Caco-2 (cell line): ENCODE measurements around the gene DIAPH1. TPM values are rescaled to one million over a fixed set of nuclear protein-coding genes. Genes with fewer than 3 reads are reported as not detected.

Experiments used
- BruUV-seq: library from RNA; stranded (reverse); fragments of 400-500 nt; replicated peaks from 2 replicates; lab custom pipeline; 2021; lab: Mats Ljungman, UMichigan
- CTCF ChIA-PET: fragments of 300-600 bp; sonication (Branson Sonifier 250); formaldehyde crosslinking; loops from one replicate; lab custom pipeline; 2022; ENCODE audit warnings: antibody characterized with exemption; lab: Charles Lee
- POLR2A ChIA-PET: fragments of 300-600 bp; sonication (Branson Sonifier 250); formaldehyde crosslinking; loops from one replicate; lab custom pipeline; 2022; ENCODE audit warnings: antibody characterized with exemption; lab: Charles Lee
- DNase-seq, 2 experiments: peaks; one replicate each; pipeline versions ENCODE4 v3.0.0 to v3.0.0-alpha.2; 2020 to 2022
- H3K27me3 ChIP-seq: replicated peaks from 2 replicates; pipeline ENCODE4 v1.6.0; 2011; ENCODE audit warnings: low read length; ENCODE audit not compliant: control insufficient read depth, insufficient read depth
- H3K36me3 ChIP-seq: 2 replicates; pipeline ENCODE4 v1.5.1; 2011; ENCODE audit warnings: low read length; ENCODE audit not compliant: control insufficient read depth, insufficient read depth
- H3K4me1 ChIP-seq: fragments of 250-450 bp; sonication (Bioruptor Pico); 2 replicates; pipeline ENCODE4 v1.5.1; 2020; ENCODE audit warnings: mild to moderate bottlenecking
- H3K4me3 ChIP-seq: 2 replicates; pipeline ENCODE4 v1.5.1; 2011; ENCODE audit warnings: low read depth, mild to moderate bottlenecking, control low read depth, low read length
- H3K9me3 ChIP-seq: fragments of 250-450 bp; sonication (Bioruptor Pico); 2 replicates; pipeline ENCODE4 v1.5.1; 2020; ENCODE audit warnings: mild to moderate bottlenecking, moderate library complexity
- H3K27ac Mint-ChIP-seq: one replicate; pipeline ENCODE4 v1.8.0; 2022; ENCODE audit warnings: mixed read lengths; ENCODE audit not compliant: unreplicated experiment
- H3K27me3 Mint-ChIP-seq: one replicate; pipeline ENCODE4 v1.8.0; 2022; ENCODE audit warnings: mixed read lengths; ENCODE audit not compliant: insufficient read depth, unreplicated experiment
- H3K36me3 Mint-ChIP-seq: one replicate; pipeline ENCODE4 v1.8.0; 2022; ENCODE audit warnings: mild to moderate bottlenecking, mixed read lengths; ENCODE audit not compliant: insufficient read depth, unreplicated experiment
- H3K4me1 Mint-ChIP-seq: one replicate; pipeline ENCODE4 v1.8.0; 2022; ENCODE audit warnings: low read depth, mixed read lengths; ENCODE audit not compliant: unreplicated experiment
- H3K4me3 Mint-ChIP-seq: one replicate; pipeline ENCODE4 v1.8.0; 2022; ENCODE audit warnings: mild to moderate bottlenecking, moderate library complexity, mixed read lengths; ENCODE audit not compliant: unreplicated experiment
- H3K9me3 Mint-ChIP-seq: one replicate; pipeline ENCODE4 v1.8.0; 2022; ENCODE audit warnings: mixed read lengths; ENCODE audit not compliant: unreplicated experiment
- intact Hi-C: fragments of 100-400 bp; cut with micrococcal nuclease; formaldehyde crosslinking; loops from one replicate; pipeline ENCODE4 v1.10.0; 2022; ENCODE audit not compliant: unreplicated experiment
- total RNA-seq: library from RNA; stranded (reverse); gene quantifications from 2 replicates; pipeline ENCODE4 v1.2.3, GENCODE V29; 2022
- TF ChIP-seq, protein P1 (sequence below), 2 experiments: fragments of 200-600 bp in 1 of 2; IDR thresholded peaks; 1 replicate in 1 of 2; 2 replicates in 1 of 2; pipeline versions ENCODE4 v1.5.1 to v1.8.0; 2011 to 2022; ENCODE audit warnings: antibody characterized with exemption in 1 of 2, control low read depth in 1 of 2, inconsistent platforms in 1 of 2, low read depth in 1 of 2, low read length in 1 of 2, mild to moderate bottlenecking in 1 of 2, moderate library complexity in 1 of 2; ENCODE audit not compliant: insufficient read depth in 1 of 2, severe bottlenecking in 1 of 2, unreplicated experiment in 1 of 2

DIAPH1 gene
- total RNA-seq, 1 experiment from 2014 or later: 161 TPM

DNA sequence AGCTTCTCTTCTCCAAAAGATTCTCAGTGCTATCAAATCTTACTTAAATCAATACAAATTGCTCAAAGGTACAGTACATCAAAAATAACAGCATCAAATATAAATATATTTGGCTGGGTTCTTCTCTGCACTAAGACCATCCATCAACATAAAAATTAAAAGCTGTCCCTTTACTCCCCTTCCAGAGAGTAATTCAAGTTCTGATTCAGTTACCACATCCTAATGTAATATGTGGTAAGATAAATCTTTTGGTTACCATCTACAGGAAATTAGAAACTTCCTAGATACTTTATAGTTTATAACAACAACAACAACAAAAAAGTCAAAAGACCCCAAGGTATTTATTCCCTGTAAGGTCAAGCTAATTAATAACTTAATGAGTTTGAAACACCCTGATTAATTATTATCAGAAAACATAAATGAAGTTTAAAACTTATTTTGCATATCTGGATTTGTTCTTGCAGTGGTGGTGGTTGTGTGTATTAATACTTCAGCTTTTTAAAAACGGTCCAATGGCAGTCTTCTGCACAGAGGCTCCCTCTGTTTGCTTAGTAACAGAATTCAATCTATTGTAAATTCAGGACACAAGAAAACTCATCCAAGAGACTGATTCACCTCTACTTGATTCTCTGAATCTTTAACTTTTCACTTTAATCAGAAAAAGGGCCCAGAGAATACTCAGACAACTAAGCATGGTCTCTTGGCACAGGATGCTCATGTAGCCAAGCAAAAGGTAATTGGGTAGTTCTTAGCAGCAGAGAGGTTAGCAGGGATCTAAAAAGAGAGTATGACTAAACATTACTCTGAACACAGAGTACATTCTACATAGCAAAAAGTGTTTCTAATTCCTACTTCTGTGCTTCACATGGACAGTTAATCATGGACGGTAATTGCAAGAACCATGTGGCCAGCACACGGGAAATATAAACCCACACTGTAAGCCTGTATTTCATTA lies 20.1 kb downstream of the DIAPH1 start:
- no peak for DNase-seq
- POLR2A ChIA-PET: no interaction called here
- no peak overlapping the region for H3K27ac Mint-ChIP-seq

GRCh38 chr5:141597814-141598213 lies 21.0 kb downstream of the DIAPH1 start:
- intact Hi-C loops: no loop called here
- no peaks in the 10 kb centered on the region for H3K4me1 ChIP-seq
- Mint-ChIP-seq H3K9me3 (no peaks in the 10 kb centered on the region), H3K4me3 (no peak overlapping the region), H3K36me3 (peaks cover 17% of the 10 kb centered on the region), H3K27me3 (no peaks in the 10 kb centered on the region), H3K4me1 (peaks cover 12% of the 10 kb centered on the region), H3K27ac (no peak overlapping the region)
- no peaks in the 10 kb centered on the region for H3K9me3 ChIP-seq
- POLR2A ChIA-PET: no interaction called here
- H3K27me3 ChIP-seq: no peaks in the 10 kb centered on the region
- CTCF ChIA-PET: interaction anchor here (1.2 to 1.6 kb wide), 2 partner anchors 21 to 34 kb away, joined by 3 to 6 read pairs; partner anchors contain the start of gene DIAPH1
- DNase-seq: no peak
- H3K4me3 ChIP-seq: no peak overlapping the region
- H3K36me3 ChIP-seq: 0 out of 2 replicates have a peak, but pooled peaks cover 1% of the 10 kb centered on the region
- TF ChIP-seq, protein P1, sequence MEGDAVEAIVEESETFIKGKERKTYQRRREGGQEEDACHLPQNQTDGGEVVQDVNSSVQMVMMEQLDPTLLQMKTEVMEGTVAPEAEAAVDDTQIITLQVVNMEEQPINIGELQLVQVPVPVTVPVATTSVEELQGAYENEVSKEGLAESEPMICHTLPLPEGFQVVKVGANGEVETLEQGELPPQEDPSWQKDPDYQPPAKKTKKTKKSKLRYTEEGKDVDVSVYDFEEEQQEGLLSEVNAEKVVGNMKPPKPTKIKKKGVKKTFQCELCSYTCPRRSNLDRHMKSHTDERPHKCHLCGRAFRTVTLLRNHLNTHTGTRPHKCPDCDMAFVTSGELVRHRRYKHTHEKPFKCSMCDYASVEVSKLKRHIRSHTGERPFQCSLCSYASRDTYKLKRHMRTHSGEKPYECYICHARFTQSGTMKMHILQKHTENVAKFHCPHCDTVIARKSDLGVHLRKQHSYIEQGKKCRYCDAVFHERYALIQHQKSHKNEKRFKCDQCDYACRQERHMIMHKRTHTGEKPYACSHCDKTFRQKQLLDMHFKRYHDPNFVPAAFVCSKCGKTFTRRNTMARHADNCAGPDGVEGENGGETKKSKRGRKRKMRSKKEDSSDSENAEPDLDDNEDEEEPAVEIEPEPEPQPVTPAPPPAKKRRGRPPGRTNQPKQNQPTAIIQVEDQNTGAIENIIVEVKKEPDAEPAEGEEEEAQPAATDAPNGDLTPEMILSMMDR (IDR thresholded peaks at IDR 0.05; ENCODE audit: insufficient read depth in 1 of 2, low read depth in 1 of 2, low read length in 1 of 2, severe bottlenecking in 1 of 2, unreplicated experiment in 1 of 2): no peak
- no TSS peak for BruUV-seq

More for the DNA sequence above, 20.1 kb downstream of the DIAPH1 start:
- no peak overlapping the region for H3K4me3 Mint-ChIP-seq
- Histone ChIP-seq H3K9me3 (no peaks in the 10 kb centered on the region), H3K36me3 (0 out of 2 replicates have a peak, but pooled peaks cover 1% of the 10 kb centered on the region), H3K4me1 (no peaks in the 10 kb centered on the region), H3K27me3 (no peaks in the 10 kb centered on the region), H3K4me3 (no peak overlapping the region)
- H3K27me3 Mint-ChIP-seq: no peaks in the 10 kb centered on the region
- H3K9me3 Mint-ChIP-seq: no peaks in the 10 kb centered on the region
- intact Hi-C loops: no loop called here
- TF ChIP-seq, protein P1 (IDR thresholded peaks at IDR 0.05; ENCODE audit: insufficient read depth in 1 of 2, low read depth in 1 of 2, low read length in 1 of 2, severe bottlenecking in 1 of 2, unreplicated experiment in 1 of 2): no peak
- H3K36me3 Mint-ChIP-seq: peaks cover 17% of the 10 kb centered on the region
- CTCF ChIA-PET: interaction anchor here (1.2 to 1.6 kb wide), 2 partner anchors 20 to 35 kb away, joined by 3 to 6 read pairs; partner anchors contain the start of gene DIAPH1
- no TSS peak for BruUV-seq
- H3K4me1 Mint-ChIP-seq: peaks cover 12% of the 10 kb centered on the region

DNA sequence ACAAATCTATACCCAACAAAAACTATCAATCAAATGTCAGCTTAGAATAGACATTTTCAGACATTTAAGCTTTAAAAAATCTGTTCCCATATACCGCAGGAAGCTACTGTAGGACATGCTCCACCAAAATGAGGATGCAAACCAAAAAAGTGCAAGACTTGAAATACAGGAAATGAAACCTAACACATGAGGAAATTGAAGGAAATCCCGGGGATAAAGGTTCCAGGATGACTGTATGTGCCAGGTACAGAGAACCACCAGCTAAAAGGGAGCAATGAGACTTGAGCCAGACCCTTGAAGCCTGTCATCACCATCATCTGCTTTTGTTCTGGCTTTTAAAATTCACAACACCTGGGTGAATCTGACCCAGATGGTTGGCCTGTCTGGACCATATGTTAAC lies 21.4 kb downstream of the DIAPH1 start:
- Mint-ChIP-seq H3K27ac (no peak overlapping the region), H3K36me3 (peaks cover 19% of the 10 kb centered on the region), H3K4me3 (no peak overlapping the region), H3K4me1 (peaks cover 12% of the 10 kb centered on the region), H3K27me3 (no peaks in the 10 kb centered on the region), H3K9me3 (no peaks in the 10 kb centered on the region)
- TF ChIP-seq, protein P1 (IDR thresholded peaks at IDR 0.05; ENCODE audit: insufficient read depth in 1 of 2, low read depth in 1 of 2, low read length in 1 of 2, severe bottlenecking in 1 of 2, unreplicated experiment in 1 of 2): no peak
- POLR2A ChIA-PET: no interaction called here
- intact Hi-C loops: no loop called here
- no peaks in the 10 kb centered on the region for H3K4me1 ChIP-seq
- no TSS peak for BruUV-seq
- CTCF ChIA-PET: interaction anchor here (1.2 kb wide), 1 partner anchor 33 kb away, joined by 3 read pairs; no protein-coding TSS in a partner anchor
- H3K4me3 ChIP-seq: no peak overlapping the region
- no peaks in the 10 kb centered on the region for H3K9me3 ChIP-seq
- H3K36me3 ChIP-seq: 0 out of 2 replicates have a peak, but pooled peaks cover 1% of the 10 kb centered on the region
- no peak for DNase-seq
- no peaks in the 10 kb centered on the region for H3K27me3 ChIP-seq
